Ascending aorta (tissue), 2 donors: ENCODE data around the gene SCGB1D2. TPM values are rescaled to one million over a fixed set of nuclear protein-coding genes. Genes with fewer than 3 reads are reported as not detected.

Source experiments
- DNase-seq, 2 donors: peaks; one replicate each; pipeline ENCODE4 v3.0.0-alpha.2; 2019; ENCODE audit warnings: low spot score in 2 of 2
- H3K27ac ChIP-seq, 2 donors: fragments of 200-600 bp; sonication (generic); one replicate each; pipeline ENCODE4 v1.5.1; 2016 to 2017; ENCODE audit warnings: mild to moderate bottlenecking in 1 of 2
- H3K27me3 ChIP-seq: fragments of 200-600 bp; sonication (generic); one replicate; pipeline ENCODE4 v1.5.1; 2017
- H3K36me3 ChIP-seq, 2 donors: fragments of 200-600 bp; sonication (generic); one replicate each; pipeline ENCODE4 v1.5.1; 2016
- H3K4me1 ChIP-seq, 2 donors: fragments of 200-600 bp; sonication (generic); one replicate each; pipeline ENCODE4 v1.5.1; 2016 to 2017; ENCODE audit warnings: mild to moderate bottlenecking in 1 of 2
- H3K4me3 ChIP-seq, 2 donors: fragments of 200-600 bp; sonication (generic); one replicate each; pipeline ENCODE4 v1.5.1; 2016 to 2017; ENCODE audit warnings: mild to moderate bottlenecking in 1 of 2
- H3K9me3 ChIP-seq, 2 donors: fragments of 200-600 bp; sonication (generic); one replicate each; pipeline ENCODE4 v1.5.1; 2016
- CTCF ChIP-seq, 3 experiments: fragments of 200-600 bp in 2 of 3; fragments of 450-650 bp in 1 of 3; sonication (generic) in 2 of 3; IDR thresholded peaks; one replicate each; pipeline ENCODE4 v1.5.1; 2016 to 2019; ENCODE audit warnings: antibody characterized with exemption in 3 of 3, mild to moderate bottlenecking in 1 of 3, moderate library complexity in 1 of 3
- intact Hi-C: fragments of 100-400 bp; cut with DNase I; formaldehyde crosslinking; loops from one replicate; pipeline ENCODE4 v1.15.1; 2023
- total RNA-seq: library from RNA; depleted of rRNA; stranded (reverse); fragments of >200 nt; gene quantifications from one replicate; pipeline ENCODE4 v1.1.0, GENCODE V29; 2016

SCGB1D2 gene
- total RNA-seq, 1 donor from 2014 or later, result not detected

DNA sequence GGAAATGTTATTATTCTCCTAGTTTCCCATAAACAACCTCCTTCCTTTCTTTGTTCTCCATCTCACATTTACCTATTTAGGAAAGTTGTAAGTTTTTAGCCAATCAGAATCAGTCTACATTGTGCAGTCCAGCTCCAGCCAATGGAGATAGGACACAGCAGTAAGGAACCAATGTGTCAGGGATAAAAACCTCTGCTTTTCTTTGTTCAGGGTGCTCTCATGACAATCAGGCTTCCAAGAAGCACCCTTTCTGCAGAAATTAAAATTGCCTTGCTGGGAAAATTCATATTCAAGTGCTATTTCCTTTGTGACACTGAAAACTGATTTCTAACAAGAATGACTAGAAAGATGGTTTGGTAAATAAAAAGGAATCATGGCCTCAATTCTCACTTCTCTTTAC, 18.9 kb upstream of the SCGB1D2 start:
- no peak overlapping the region for H3K27ac ChIP-seq
- no peaks in the 10 kb centered on the region for H3K36me3 ChIP-seq
- intact Hi-C loops, result no loop called here
- TF ChIP-seq CTCF (IDR thresholded peaks at IDR 0.05), result no peak
- H3K4me3 ChIP-seq, result no peak overlapping the region
- DNase-seq, result no peak
- peaks cover 23 to 31% of the 10 kb centered on the region in 2 donors for H3K9me3 ChIP-seq
- no peaks in the 10 kb centered on the region for H3K27me3 ChIP-seq
- no peaks in the 10 kb centered on the region for H3K4me1 ChIP-seq

DNA sequence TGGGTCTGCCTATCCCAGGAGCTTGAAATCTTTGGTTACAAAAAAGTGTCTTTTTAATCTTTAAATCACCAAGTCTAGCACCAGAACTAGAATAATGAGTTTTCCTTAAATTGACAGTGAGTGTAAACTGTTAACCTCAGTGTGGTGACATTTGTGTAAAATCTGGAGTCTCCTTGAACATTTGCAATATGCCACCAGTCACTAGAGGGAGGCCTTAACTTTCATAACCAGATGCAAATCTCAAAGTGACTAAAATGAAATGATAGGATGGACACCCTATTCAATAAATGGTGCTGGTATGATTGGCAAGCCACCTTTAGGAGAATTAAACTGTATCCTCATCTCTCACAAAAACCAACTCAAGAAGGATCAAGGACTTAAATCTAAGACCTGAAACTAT, 8.3 kb upstream of the SCGB1D2 start:
- H3K4me3 ChIP-seq, result no peak overlapping the region
- H3K4me1 ChIP-seq, result no peaks in the 10 kb centered on the region
- no peak for TF ChIP-seq CTCF (IDR thresholded peaks at IDR 0.05)
- intact Hi-C loops, result no loop called here
- no peaks in the 10 kb centered on the region for H3K27me3 ChIP-seq
- H3K9me3 ChIP-seq, result no peaks in the 10 kb centered on the region
- no peak for DNase-seq
- H3K36me3 ChIP-seq, result no peaks in the 10 kb centered on the region
- H3K27ac ChIP-seq, result no peak overlapping the region

- Histone ChIP-seq H3K9me3 (no peaks in the 10 kb centered on the region), H3K4me3 (no peak overlapping the region), H3K4me1 (no peaks in the 10 kb centered on the region), H3K27me3 (no peaks in the 10 kb centered on the region), H3K36me3 (no peaks in the 10 kb centered on the region), H3K27ac (no peak overlapping the region)
- intact Hi-C loops, result no loop called here
- DNase-seq, result no peak
- TF ChIP-seq CTCF (IDR thresholded peaks at IDR 0.05), result no peak
Observed at GRCh38 chr11:62236187-62236586, 5.9 kb upstream of the SCGB1D2 start.

DNA sequence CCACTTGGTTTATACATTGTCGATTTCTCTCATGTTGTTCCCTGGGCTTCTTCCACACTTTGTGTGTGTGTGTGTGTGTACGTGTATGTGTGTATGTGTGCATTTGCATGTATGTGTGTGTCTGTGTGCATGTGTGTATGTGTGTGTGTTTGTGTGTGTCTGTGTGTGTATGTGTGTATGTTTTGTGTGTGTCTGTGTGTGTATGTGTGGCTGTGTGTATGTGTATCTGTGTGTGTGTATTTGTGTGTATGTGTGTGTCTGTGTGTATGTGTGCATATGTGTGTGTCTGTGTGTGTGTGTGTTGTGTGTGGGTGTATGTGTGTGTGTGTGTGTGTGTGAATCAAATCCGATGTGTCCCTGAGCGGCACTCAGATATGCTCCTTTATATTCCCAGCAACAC, 4.5 kb upstream of the SCGB1D2 start:
- no peak for TF ChIP-seq CTCF (IDR thresholded peaks at IDR 0.05)
- H3K9me3 ChIP-seq, result no peaks in the 10 kb centered on the region
- H3K4me3 ChIP-seq, result no peak overlapping the region
- no peaks in the 10 kb centered on the region for H3K27me3 ChIP-seq
- H3K27ac ChIP-seq, result no peak overlapping the region
- DNase-seq, result no peak
- no peaks in the 10 kb centered on the region for H3K4me1 ChIP-seq
- no peaks in the 10 kb centered on the region for H3K36me3 ChIP-seq
- intact Hi-C loops, result no loop called here

DNA sequence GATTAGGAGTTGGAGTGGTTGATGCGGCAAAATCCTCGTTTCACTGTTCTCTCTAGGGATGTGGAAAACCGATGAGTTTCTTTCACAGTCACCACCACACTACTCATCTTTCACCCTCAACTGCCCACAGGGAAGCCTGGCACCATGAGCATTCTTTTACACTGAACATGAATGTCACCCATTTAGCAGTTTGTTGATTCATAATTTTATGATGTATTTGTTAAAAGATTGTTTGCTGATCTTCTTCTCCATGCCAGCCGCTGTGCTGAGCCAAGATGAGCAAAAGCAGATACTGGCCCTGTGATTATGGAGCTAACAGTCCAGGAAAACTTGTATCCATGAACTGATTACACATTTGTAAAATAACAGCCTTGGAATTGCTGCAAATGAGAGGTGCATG, 3.9 kb upstream of the SCGB1D2 start:
- Histone ChIP-seq H3K36me3 (no peaks in the 10 kb centered on the region), H3K9me3 (no peaks in the 10 kb centered on the region), H3K27ac (no peak overlapping the region), H3K4me3 (no peak overlapping the region), H3K27me3 (no peaks in the 10 kb centered on the region), H3K4me1 (no peaks in the 10 kb centered on the region)
- no peak for TF ChIP-seq CTCF (IDR thresholded peaks at IDR 0.05)
- intact Hi-C loops, result no loop called here
- no peak for DNase-seq

DNA sequence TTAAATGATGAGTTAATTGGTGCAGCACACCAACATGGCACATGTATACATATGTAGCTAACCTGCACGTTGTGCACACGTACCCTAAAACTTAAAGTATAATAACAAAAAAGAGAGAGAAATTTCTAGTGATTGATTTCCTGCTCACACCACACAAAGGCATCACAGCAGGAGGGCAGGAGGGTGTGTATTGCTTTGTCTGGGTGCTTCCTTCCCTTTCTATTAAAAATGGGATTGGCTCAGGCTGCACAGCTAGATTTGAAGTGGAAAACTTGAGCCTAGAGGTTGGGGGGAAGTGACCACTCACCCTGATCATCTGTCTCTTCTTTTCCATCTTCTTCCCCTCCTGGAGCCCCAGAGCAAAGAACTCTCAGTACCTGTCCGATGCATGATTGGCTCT, 944 bp upstream of the SCGB1D2 start:
- no peak for DNase-seq
- no peak for TF ChIP-seq CTCF (IDR thresholded peaks at IDR 0.05)
- no peaks in the 10 kb centered on the region for H3K4me1 ChIP-seq
- no peaks in the 10 kb centered on the region for H3K36me3 ChIP-seq
- no peak overlapping the region for H3K4me3 ChIP-seq
- no peak overlapping the region for H3K27ac ChIP-seq
- intact Hi-C loops, result no loop called here
- H3K27me3 ChIP-seq, result no peaks in the 10 kb centered on the region
- no peaks in the 10 kb centered on the region for H3K9me3 ChIP-seq
